SK-N-MC (cell line): ENCODE results near the gene KLK14.

Experiments used
- DNase-seq: peaks from one replicate; pipeline ENCODE4 v3.0.0-alpha.2; 2011; ENCODE audit warnings: low read depth, low spot score
- H3K27ac ChIP-seq: fragments of 200-600 bp; sonication (generic); 2 replicates; pipeline ENCODE4 v1.5.1; 2016; ENCODE audit warnings: mixed run types
- H3K36me3 ChIP-seq: fragments of 200-600 bp; sonication (generic); 2 replicates; pipeline ENCODE4 v1.6.1; 2017; ENCODE audit warnings: antibody characterized with exemption, low read length, mixed read lengths; ENCODE audit not compliant: insufficient read depth
- H3K4me3 ChIP-seq: fragments of 200-600 bp; sonication (generic); 2 replicates; pipeline ENCODE4 v1.5.1; 2016
- H3K9ac ChIP-seq: fragments of 200-600 bp; sonication (generic); 2 replicates; pipeline ENCODE4 v1.8.0; 2017; ENCODE audit warnings: mixed run types, mixed read lengths; ENCODE audit not compliant: insufficient read length
- H3K9me3 ChIP-seq: fragments of 200-600 bp; sonication (generic); 2 replicates; pipeline ENCODE4 v1.6.1; 2017; ENCODE audit warnings: low read depth, mild to moderate bottlenecking, antibody characterized with exemption, low read length, moderate library complexity, mixed read lengths
- EZH2 ChIP-seq: fragments of 200-600 bp; sonication (generic); IDR thresholded peaks from one replicate; pipeline ENCODE4 v1.6.1; 2017; ENCODE audit warnings: antibody characterized with exemption
- FOXP2 ChIP-seq: optimal IDR thresholded peaks from 2 replicates; pipeline ENCODE3; 2011; ENCODE audit warnings: mild to moderate bottlenecking, moderate library complexity; ENCODE audit not compliant: insufficient read depth; ENCODE audit errors: extremely low read length, control extremely low read depth
- POLR2AphosphoS5 ChIP-seq: IDR thresholded peaks from 2 replicates; pipeline ENCODE4 v1.6.1; 2012; ENCODE audit warnings: mild to moderate bottlenecking, low read depth, low read length, borderline replicate concordance

KLK14 gene

DNA sequence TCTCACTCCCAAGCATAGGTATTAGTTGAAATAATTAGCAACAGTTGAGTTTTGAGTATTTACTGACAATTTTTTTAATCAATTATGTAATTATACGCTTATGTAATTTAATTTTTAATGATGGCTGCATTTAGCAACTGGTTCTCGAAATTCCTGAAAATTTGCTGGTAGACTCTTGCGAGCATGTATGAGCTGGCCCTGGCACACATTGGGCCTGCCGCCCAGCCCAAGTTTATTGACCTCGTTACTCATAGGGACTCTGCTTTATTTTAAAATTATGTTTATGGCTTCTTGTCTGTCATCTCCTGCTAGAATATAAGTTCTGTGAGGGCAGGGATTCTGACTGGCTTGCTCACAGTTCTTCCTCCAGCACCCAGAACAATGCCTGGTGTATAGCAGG is 6.7 kb downstream of the KLK14 start:
- TF ChIP-seq EZH2, result no peak
- TF ChIP-seq POLR2AphosphoS5, result no peak
- TF ChIP-seq FOXP2, result no peak
- no peak for DNase-seq
- Histone ChIP-seq H3K27ac (no peak overlapping the region), H3K9me3 (peaks cover 4% of the 10 kb centered on the region; the same call in 1 of the 2 replicates), H3K9ac (no peak overlapping the region), H3K36me3 (no peaks in the 10 kb centered on the region), H3K4me3 (no peak overlapping the region)

- Histone ChIP-seq H3K9ac (no peak overlapping the region), H3K9me3 (peaks cover 4% of the 10 kb centered on the region; the same call in 1 of the 2 replicates), H3K36me3 (no peaks in the 10 kb centered on the region), H3K27ac (no peak overlapping the region), H3K4me3 (no peak overlapping the region)
- no peak for DNase-seq
- TF ChIP-seq POLR2AphosphoS5, result no peak
- no peak for TF ChIP-seq FOXP2
- TF ChIP-seq EZH2, result no peak
These were observed 11.6 kb downstream of the KLK14 start for GRCh38 chr19:51071095-51071405.

DNA sequence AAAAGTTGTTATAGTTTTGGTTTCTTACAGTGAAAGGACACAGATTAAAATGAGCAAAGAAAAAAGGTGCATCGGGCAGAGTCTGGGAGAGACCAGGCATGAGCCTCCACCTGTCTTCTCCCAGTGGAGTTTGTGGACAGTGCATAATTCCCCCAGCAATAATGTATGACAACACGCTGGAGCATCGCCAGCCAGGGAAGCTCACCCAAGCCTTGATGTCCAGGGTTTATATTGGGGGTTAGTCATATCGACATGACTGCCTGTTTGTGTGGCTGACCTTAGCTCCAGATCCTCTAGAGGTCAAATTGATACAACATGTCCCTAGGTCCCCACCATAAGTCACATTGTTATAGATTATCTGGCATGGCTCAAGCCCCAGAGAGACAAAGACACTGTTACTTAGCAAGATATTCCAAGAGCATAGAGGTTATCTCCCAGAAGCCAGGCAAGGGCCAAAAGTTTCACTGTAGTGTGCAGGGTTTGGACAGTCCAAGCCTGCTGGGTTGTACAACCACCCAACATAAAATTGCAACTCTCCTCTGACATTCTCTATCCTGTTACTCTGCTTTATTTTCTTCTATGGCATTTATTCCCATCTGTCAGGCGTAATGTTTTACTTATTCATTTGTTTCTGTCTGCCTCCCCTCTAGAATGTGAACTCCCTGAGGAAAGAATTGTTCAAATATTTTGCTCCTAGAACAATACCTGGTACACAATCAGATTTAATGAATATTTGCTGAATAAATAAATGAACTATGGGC is 12.2 kb downstream of the KLK14 start:
- Histone ChIP-seq H3K9me3 (peaks cover 4% of the 10 kb centered on the region; the same call in 1 of the 2 replicates), H3K9ac (no peak overlapping the region), H3K27ac (no peak overlapping the region), H3K36me3 (no peaks in the 10 kb centered on the region), H3K4me3 (no peak overlapping the region)
- no peak for DNase-seq
- TF ChIP-seq EZH2 (no peak), POLR2AphosphoS5 (no peak), FOXP2 (no peak)

GRCh38 chr19:51066393-51067186 is 16.1 kb downstream of the KLK14 start:
- Histone ChIP-seq H3K4me3 (no peak overlapping the region), H3K9ac (no peak overlapping the region), H3K9me3 (no peaks in the 10 kb centered on the region), H3K27ac (no peak overlapping the region), H3K36me3 (no peaks in the 10 kb centered on the region)
- no peak for TF ChIP-seq POLR2AphosphoS5
- TF ChIP-seq EZH2, result no peak
- no peak for TF ChIP-seq FOXP2
- DNase-seq, result no peak

GRCh38 chr19:51065221-51065960 is 17.3 kb downstream of the KLK14 start:
- H3K36me3 ChIP-seq, result no peaks in the 10 kb centered on the region
- no peaks in the 10 kb centered on the region for H3K9me3 ChIP-seq
- TF ChIP-seq EZH2 (no peak), POLR2AphosphoS5 (no peak), FOXP2 (no peak)
- DNase-seq, result no peak
- no peak overlapping the region for H3K4me3 ChIP-seq
- H3K27ac ChIP-seq, result no peak overlapping the region
- no peak overlapping the region for H3K9ac ChIP-seq

GRCh38 chr19:51064534-51065220 is 18.0 kb downstream of the KLK14 start, which contains the start of gene KLK13:
KLK13 (minus strand) TSS chr19:51065092; CDS start chr19:51065067, 25 bp downstream.
- H3K4me3 ChIP-seq, result no peak within 1 kb of the TSS
- DNase-seq, result no peak
- no peak within 1 kb of the TSS for H3K27ac ChIP-seq
- no peaks in the 10 kb centered on the region for H3K9me3 ChIP-seq
- H3K9ac ChIP-seq, result no peak within 1 kb of the TSS
- no peak for TF ChIP-seq EZH2
- TF ChIP-seq FOXP2, result no peak
- no peak for TF ChIP-seq POLR2AphosphoS5
- H3K36me3 ChIP-seq, result no peaks in the 10 kb centered on the region

DNA sequence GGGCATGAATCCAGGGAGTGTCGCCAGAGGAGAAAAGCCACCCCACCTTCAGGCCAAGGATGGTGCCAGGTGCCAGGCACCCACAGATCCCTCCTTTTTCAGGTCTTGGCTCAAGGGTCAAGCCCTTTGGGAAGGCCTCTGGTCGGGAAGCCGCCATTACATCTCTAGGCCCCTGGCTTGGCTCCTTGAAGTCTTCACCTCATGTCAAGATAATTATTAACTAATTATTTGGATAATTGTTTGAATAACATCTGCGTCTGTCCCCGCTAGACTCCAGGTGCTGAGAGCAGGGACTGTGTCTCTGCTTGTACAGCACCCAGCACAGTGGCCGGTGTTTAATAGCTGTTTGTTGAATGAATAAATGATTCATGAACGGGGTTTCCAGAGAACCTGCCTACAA is 19.0 kb downstream of the KLK14 start:
- TF ChIP-seq EZH2, result no peak
- TF ChIP-seq POLR2AphosphoS5, result no peak
- no peak for TF ChIP-seq FOXP2

GRCh38 chr19:51060973-51061372 is 21.7 kb downstream of the KLK14 start:
- DNase-seq, result no peak
- TF ChIP-seq EZH2, result no peak
- TF ChIP-seq FOXP2, result no peak
- TF ChIP-seq POLR2AphosphoS5, result no peak

More for the DNA sequence above, 19.0 kb downstream of the KLK14 start:
- H3K27ac ChIP-seq, result no peak overlapping the region
- no peaks in the 10 kb centered on the region for H3K9me3 ChIP-seq
- DNase-seq, result no peak
- no peaks in the 10 kb centered on the region for H3K36me3 ChIP-seq
- H3K9ac ChIP-seq, result no peak overlapping the region
- no peak overlapping the region for H3K4me3 ChIP-seq

More at GRCh38 chr19:51060973-51061372, 21.7 kb downstream of the KLK14 start:
- no peaks in the 10 kb centered on the region for H3K36me3 ChIP-seq
- no peak overlapping the region for H3K27ac ChIP-seq
- H3K9ac ChIP-seq, result no peak overlapping the region
- no peak overlapping the region for H3K4me3 ChIP-seq
- H3K9me3 ChIP-seq, result no peaks in the 10 kb centered on the region
